NOMO-1 treated with DMSO at 0.1 percent for 48 hours (cell line): Measurements from ENCODE around the gene SUV39H1.

Experiments used
- DNase-seq: peaks from one replicate; lab custom pipeline; 2025; ENCODE audit not compliant: unreplicated experiment; lab: John Stamatoyannopoulos, UW

The SUV39H1 gene

DNA sequence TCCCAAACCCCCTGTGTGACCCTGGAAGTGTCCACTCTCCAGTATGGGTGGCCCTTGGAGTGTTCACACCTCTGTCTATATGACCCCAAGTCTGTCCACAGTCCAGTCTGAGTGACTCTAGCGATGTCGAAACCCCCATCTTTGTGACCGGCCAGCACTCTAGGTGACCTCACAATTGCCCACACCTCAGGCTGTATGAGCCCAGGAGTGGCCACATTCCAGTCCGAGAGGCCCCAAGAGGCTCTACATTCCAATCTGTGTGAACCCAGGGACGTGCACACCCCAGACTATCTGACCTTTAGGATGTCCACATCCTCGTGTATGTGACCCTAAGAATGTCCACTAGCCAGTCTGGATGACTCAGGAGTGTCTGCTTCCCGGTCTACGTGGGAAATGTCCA lies 57.7 kb downstream of the SUV39H1 start:
- DNase-seq, result no peak
